Heart right ventricle (tissue), 16 donors: ENCODE data around the gene FASLG. TPM values are rescaled to one million over a fixed set of nuclear protein-coding genes. Genes with fewer than 3 reads are reported as not detected.
A peak's percentile ranks its signal among the peaks of the same experiment; 100 is the strongest.

Experiments
- ATAC-seq, 8 donors: fragments of 200-7000 bp; cut with Tn5 transposase; one replicate each; pipeline ENCODE4 v1.9.1; 2020; ENCODE audit warnings: mild to moderate bottlenecking in 8 of 8, moderate library complexity in 8 of 8, moderate number of reproducible peaks in 1 of 8
- DNase-seq, 2 donors: peaks; one replicate each; pipeline ENCODE4 v3.0.0-alpha.2; 2020
- H3K27ac ChIP-seq, 10 donors: fragments of 200-600 bp; sonication (generic) in 2 of 10; one replicate each; pipeline versions ENCODE4 v1.5.0 to v1.8.0; 2020 to 2022; ENCODE audit warnings: mild to moderate bottlenecking in 3 of 10
- H3K27me3 ChIP-seq, 7 donors: fragments of 200-600 bp; one replicate each; pipeline ENCODE4 v1.8.0; 2021 to 2022; ENCODE audit warnings: mild to moderate bottlenecking in 2 of 7
- H3K36me3 ChIP-seq, 9 donors: fragments of 200-600 bp; sonication (generic) in 1 of 9; one replicate each; pipeline versions ENCODE4 v1.5.0 to v1.8.0; 2020 to 2022; ENCODE audit warnings: mild to moderate bottlenecking in 2 of 9
- H3K4me1 ChIP-seq, 9 donors: fragments of 200-600 bp; sonication (generic) in 1 of 9; one replicate each; pipeline versions ENCODE4 v1.5.0 to v1.8.0; 2020 to 2022; ENCODE audit warnings: mild to moderate bottlenecking in 4 of 9
- H3K4me3 ChIP-seq, 10 donors: fragments of 200-600 bp; sonication (generic) in 2 of 10; one replicate each; pipeline versions ENCODE4 v1.5.0 to v1.8.0; 2020 to 2022; ENCODE audit warnings: mild to moderate bottlenecking in 7 of 10, moderate library complexity in 2 of 10
- H3K9me3 ChIP-seq, 11 donors: fragments of 200-600 bp in 10 of 11; sonication (generic) in 2 of 11; one replicate each; pipeline versions ENCODE4 v1.5.0 to v1.8.0; 2013 to 2022; ENCODE audit warnings: mild to moderate bottlenecking in 2 of 11, control low read depth in 1 of 11, moderate library complexity in 1 of 11
- CTCF ChIP-seq, 9 donors: fragments of 200-600 bp; sonication (generic) in 2 of 9; IDR thresholded peaks; one replicate each; pipeline versions ENCODE4 v1.5.0 to v1.8.0; 2021 to 2022; ENCODE audit warnings: antibody characterized with exemption in 9 of 9, mild to moderate bottlenecking in 5 of 9, moderate library complexity in 1 of 9
- WGBS, 2 donors: extraction: QIAGEN DNeasy Blood & Tissue Kit; methylation state at CpG; one replicate each; pipeline ENCODE4 v1.1.7; 2013; ENCODE audit warnings: inconsistent platforms in 1 of 2; 5-methylcytosine and 5-hydroxymethylcytosine counted together
- intact Hi-C, 10 donors: fragments of 100-400 bp; cut with DNase I; formaldehyde crosslinking; loops; one replicate each; pipeline versions ENCODE4 v1.11.1 to v1.14.2; 2022
- polyA plus RNA-seq, 2 donors: library from polyadenylated mRNA; stranded (reverse); fragments of 200-250 nt; gene quantifications; one replicate each; pipeline ENCODE4 v1.2.3, GENCODE V29; 2013
- total RNA-seq, 10 donors: library from RNA; stranded (reverse); fragmentation: NEBNext Ultra II Directional in 3 of 10; extraction: Animal tissue kit (Norgen Biotek cat#: 25700) in 3 of 10; gene quantifications; one replicate each; pipeline versions ENCODE4 v1.2.1 to v1.2.4, GENCODE V29; 2021 to 2023
- donor health status: Arrhythmogenic right ventricular cardiomyopathy.
- donor health status: ischemic (EF 13 %, LVEDD 7.1; RV severe dilation, severe dysfunction).
- donor health status: healthy with polysubstance abuse.
- donor health status: DM: no; HTN: yes; CAD: no.
- donor health status: DM: no; HTN: no; CAD: no.
- donor health status: ischemic (EF 25% LVEDD 6.9; RV normal size, moderate dysfunction).
- donor health status: ischemic (EF 25% LVEDD 5.7; RV mildly dilated, moderate dysfunction).
- donor health status: healthy.
- donor health status: DM: yes; HTN: yes; CAD: no.
- donor health status: Ischemic cardiomyopathy.
- donor health status: ischemic (EF 35%, LVEDD 5.7; RV mildly dilated, moderate dysfunction).
- donor health status: nonischemic (EF 11% LVEDD 7.7; RV severe dilation, severe dysfunction).
- donor health status: DM: yes; HTN: yes; CAD: no.
- donor health status: PGD.
- donor health status: ischemic (EF 29% LVEDD 5.4; RV normal size, mild dysfunction).
- donor health status: nonischemic (EF 23%, LVEDD 6.1; RV moderate dilation, normal function).

The FASLG gene
- total and polyA plus RNA-seq, 12 donors: 0.03 to 1.7 (median 0.20) TPM; not detected in 8

GRCh38 chr1:172642970-172643369 is 15.9 kb upstream of the FASLG start:
- ATAC-seq (no peak), DNase-seq (no peak)
- H3K27ac ChIP-seq: no peak overlapping the region
- H3K4me3 ChIP-seq: no peak overlapping the region
- WGBS, 2 donors: 55 to 60% methylated on average over 6 of the region's 6 CpGs
- TF ChIP-seq CTCF (IDR thresholded peaks at IDR 0.05): no peak
- no peaks in the 10 kb centered on the region for H3K36me3 ChIP-seq
- no peaks in the 10 kb centered on the region for H3K27me3 ChIP-seq
- H3K4me1 ChIP-seq: peaks cover 0 to 20% (median 0%) of the 10 kb centered on the region in 9 donors
- H3K9me3 ChIP-seq: no peaks in the 10 kb centered on the region
- intact Hi-C loops: no loop called here

GRCh38 chr1:172646653-172647052 is 12.2 kb upstream of the FASLG start:
- intact Hi-C loops: no loop called here
- H3K27ac ChIP-seq: peak overlapping the region in 2 of 10 donors; percentile 9 to 41
- H3K9me3 ChIP-seq: no peaks in the 10 kb centered on the region
- WGBS, 2 donors: 23 to 47% methylated on average over 1 of the region's 1 CpG
- DNase-seq: no peak
- no peaks in the 10 kb centered on the region for H3K36me3 ChIP-seq
- no peak overlapping the region for H3K4me3 ChIP-seq
- H3K4me1 ChIP-seq: peaks cover 0 to 8% (median 0%) of the 10 kb centered on the region in 9 donors
- no peak for TF ChIP-seq CTCF (IDR thresholded peaks at IDR 0.05)
- H3K27me3 ChIP-seq: no peaks in the 10 kb centered on the region
- peak in 7 of 8 donors; percentile 43 to 79 (median 49) for ATAC-seq

- ATAC-seq (peak in 1 of 8 donors; percentile 17), DNase-seq (no peak)
- no peaks in the 10 kb centered on the region for H3K9me3 ChIP-seq
- no peaks in the 10 kb centered on the region for H3K27me3 ChIP-seq
- H3K27ac ChIP-seq: peak overlapping the region in 2 of 10 donors; percentile 9 to 41
- no peaks in the 10 kb centered on the region for H3K36me3 ChIP-seq
- no peak overlapping the region for H3K4me3 ChIP-seq
- intact Hi-C loops: no loop called here
- 67 to 76% methylated on average over 8 of the region's 8 CpGs for WGBS, 2 donors
- peaks cover 0 to 8% (median 0%) of the 10 kb centered on the region in 9 donors for H3K4me1 ChIP-seq
- TF ChIP-seq CTCF (IDR thresholded peaks at IDR 0.05): no peak
Observed at GRCh38 chr1:172647110-172647564, 11.8 kb upstream of the FASLG start.

- intact Hi-C loops: no loop called here
- TF ChIP-seq CTCF (IDR thresholded peaks at IDR 0.05): no peak
- H3K27ac ChIP-seq: no peak overlapping the region
- H3K4me1 ChIP-seq: peaks cover 0 to 6% (median 0%) of the 10 kb centered on the region in 9 donors
- H3K4me3 ChIP-seq: no peak overlapping the region
- no peaks in the 10 kb centered on the region for H3K27me3 ChIP-seq
- 90% methylated on average over 4 of the region's 4 CpGs for WGBS, 2 donors
- DNase-seq (no peak), ATAC-seq (no peak)
- H3K36me3 ChIP-seq: no peaks in the 10 kb centered on the region
- H3K9me3 ChIP-seq: no peaks in the 10 kb centered on the region
Observed at GRCh38 chr1:172647987-172648386, 10.9 kb upstream of the FASLG start.
